Calu3 (cell line): ENCODE data around the gene PRR5. TPM values are rescaled to one million over a fixed set of nuclear protein-coding genes. Genes with fewer than 3 reads are reported as not detected.

Experiments used
- BruUV-seq: library from RNA; stranded (reverse); fragments of 400-500 nt; replicated peaks from 2 replicates; lab custom pipeline; 2021; lab: Mats Ljungman, UMichigan
- CTCF ChIA-PET: fragments of 300-600 bp; sonication (Branson Sonifier 250); formaldehyde crosslinking; loops from one replicate; lab custom pipeline; 2022; ENCODE audit warnings: antibody characterized with exemption; lab: Charles Lee
- DNase-seq: peaks from one replicate; pipeline ENCODE4 v3.0.0; 2022
- H3K27ac Mint-ChIP-seq: one replicate; pipeline ENCODE4 v1.8.0; 2022; ENCODE audit warnings: mixed read lengths; ENCODE audit not compliant: unreplicated experiment
- H3K27me3 Mint-ChIP-seq: one replicate; pipeline ENCODE4 v1.8.0; 2022; ENCODE audit warnings: mixed read lengths; ENCODE audit not compliant: unreplicated experiment
- H3K36me3 Mint-ChIP-seq: one replicate; pipeline ENCODE4 v1.8.0; 2022; ENCODE audit warnings: mild to moderate bottlenecking, moderate library complexity, mixed read lengths; ENCODE audit not compliant: insufficient read depth, unreplicated experiment
- H3K4me1 Mint-ChIP-seq: one replicate; pipeline ENCODE4 v1.8.0; 2022; ENCODE audit warnings: mild to moderate bottlenecking, low read depth, mixed read lengths; ENCODE audit not compliant: unreplicated experiment
- H3K4me3 Mint-ChIP-seq: one replicate; pipeline ENCODE4 v1.8.0; 2022; ENCODE audit warnings: mild to moderate bottlenecking, low read depth, moderate library complexity, mixed read lengths; ENCODE audit not compliant: unreplicated experiment
- H3K9me3 Mint-ChIP-seq: one replicate; pipeline ENCODE4 v1.8.0; 2022; ENCODE audit warnings: low read depth, mixed read lengths; ENCODE audit not compliant: unreplicated experiment
- CTCF ChIP-seq: fragments of 200-600 bp; IDR thresholded peaks from one replicate; pipeline ENCODE4 v1.8.0; 2022; ENCODE audit warnings: antibody characterized with exemption; ENCODE audit not compliant: unreplicated experiment
- intact Hi-C: fragments of 100-400 bp; cut with micrococcal nuclease; formaldehyde crosslinking; loops from one replicate; pipeline ENCODE4 v1.10.0; 2022; ENCODE audit not compliant: unreplicated experiment
- total RNA-seq: library from RNA; stranded (reverse); gene quantifications from 2 replicates; pipeline ENCODE4 v1.2.3, GENCODE V29; 2022

The PRR5 gene
- total RNA-seq, 1 experiment from 2014 or later = 12.5 TPM

GRCh38 chr22:44752285-44753188 is 50.5 kb downstream of the PRR5 start, which contains the start of gene ARHGAP8:
Gene ARHGAP8 (plus strand): TSS chr22:44752575. CDS start chr22:44786528, 33,953 bp downstream.
- Mint-ChIP-seq H3K36me3 (peaks cover 52% of the 10 kb centered on the region), H3K4me1 (peaks cover 46% of the 10 kb centered on the region), H3K27me3 (no peaks in the 10 kb centered on the region), H3K27ac (peak within 1 kb of the TSS; percentile 84), H3K9me3 (no peaks in the 10 kb centered on the region), H3K4me3 (peak within 1 kb of the TSS; percentile 85)
- no peak for TF ChIP-seq CTCF
- intact Hi-C loops = no loop called here
- CTCF ChIA-PET = interaction anchor here (0.6 to 0.7 kb wide), 5 partner anchors 10 to 68 kb away, joined by 3 to 5 read pairs (median 4); no protein-coding TSS in a partner anchor
- DNase-seq = peak; percentile 79
- BruUV-seq = no TSS peak

GRCh38 chr22:44753189-44754042 is 51.4 kb downstream of the PRR5 start:
- intact Hi-C loops = no loop called here
- H3K4me3 Mint-ChIP-seq = peak overlapping the region; percentile 85

GRCh38 chr22:44754998-44755397 is 53.0 kb downstream of the PRR5 start:
- CTCF ChIA-PET = no interaction called here
- intact Hi-C loops = no loop called here

More at GRCh38 chr22:44753189-44754042, 51.4 kb downstream of the PRR5 start:
- Mint-ChIP-seq H3K9me3 (no peaks in the 10 kb centered on the region), H3K4me1 (peaks cover 52% of the 10 kb centered on the region), H3K27me3 (no peaks in the 10 kb centered on the region), H3K36me3 (peaks cover 57% of the 10 kb centered on the region), H3K27ac (peak overlapping the region; percentile 84)
- DNase-seq = peak; percentile 54
- TF ChIP-seq CTCF = no peak
- BruUV-seq = no TSS peak
- CTCF ChIA-PET = interaction anchor here (0.5 to 0.7 kb wide), 4 partner anchors 11 to 68 kb away, joined by 3 to 5 read pairs (median 4); no protein-coding TSS in a partner anchor

More at GRCh38 chr22:44754998-44755397, 53.0 kb downstream of the PRR5 start:
- no peak for TF ChIP-seq CTCF
- Mint-ChIP-seq H3K27ac (peak overlapping the region; percentile 84), H3K4me1 (peaks cover 61% of the 10 kb centered on the region), H3K9me3 (no peaks in the 10 kb centered on the region), H3K36me3 (peaks cover 63% of the 10 kb centered on the region), H3K27me3 (no peaks in the 10 kb centered on the region), H3K4me3 (peak overlapping the region; percentile 85)
- no peak for DNase-seq
- BruUV-seq = no TSS peak
